HepG2 (cell line): Measurements from ENCODE around the gene ST3GAL4. TPM values are rescaled to one million over a fixed set of nuclear protein-coding genes. Genes with fewer than 3 reads are reported as not detected.

Experiments used
- ATAC-seq: fragments of 200-7000 bp; cut with Tn5 transposase; 3 replicates; pipeline ENCODE4 v1.9.1; 2020; ENCODE audit warnings: mild to moderate bottlenecking, moderate library complexity
- BruUV-seq: library from RNA; stranded (reverse); fragments of 400-500 nt; replicated peaks from 2 replicates; lab custom pipeline; 2021; lab: Mats Ljungman, UMichigan
- CTCF ChIA-PET: fragments of 300-600 bp; formaldehyde crosslinking; extraction: SDS; loops from one replicate; lab custom pipeline; 2021; ENCODE audit warnings: low total read pairs, inconsistent platforms, low intra/inter-chr PET ratio; lab: Yijun Ruan, JAX
- POLR2A ChIA-PET: fragments of 350-600 bp; sonication (Branson Sonifier 250); formaldehyde crosslinking; loops from one replicate; lab custom pipeline; 2020; ENCODE audit warnings: antibody characterized with exemption, inconsistent platforms; lab: Yijun Ruan, JAX
- DNase-seq: peaks from one replicate; pipeline ENCODE4 v3.0.0-alpha.2; 2015; ENCODE audit warnings: low spot score
- FAIRE-seq: peaks from 3 replicates; lab custom pipeline; 2011; peaks lifted over from hg19 to GRCh38; lab: Jason Lieb, UNC
- H2AFZ ChIP-seq: one replicate; pipeline ENCODE4 v1.6.1; 2011; ENCODE audit warnings: low read length, inconsistent platforms
- H3K27ac ChIP-seq: fragments of 300-600 bp; 3 replicates; pipeline ENCODE4 v1.8.0; 2011; ENCODE audit warnings: mixed run types, mild to moderate bottlenecking, mixed read lengths, low read length, inconsistent platforms; ENCODE audit not compliant: insufficient read depth; ENCODE audit errors: extremely low read length
- H3K27me3 ChIP-seq, 2 experiments: fragments of 200-600 bp in 1 of 2; 2 replicates in 1 of 2; 3 replicates in 1 of 2; pipeline versions ENCODE4 v1.6.0 to v1.8.0; 2011; ENCODE audit warnings: low read length in 2 of 2, mild to moderate bottlenecking in 2 of 2, moderate library complexity in 2 of 2, inconsistent platforms in 1 of 2; ENCODE audit not compliant: insufficient read depth in 2 of 2, control insufficient read depth in 1 of 2
- H3K36me3 ChIP-seq, 2 experiments: fragments of 200-600 bp in 1 of 2; replicated peaks in 1 of 2; 2 replicates in 1 of 2; 3 replicates in 1 of 2; pipeline versions ENCODE4 v1.5.1 to v1.8.0; 2011; ENCODE audit warnings: low read length in 2 of 2, inconsistent platforms in 1 of 2; ENCODE audit not compliant: insufficient read depth in 2 of 2, control insufficient read depth in 1 of 2
- H3K4me1 ChIP-seq: 2 replicates; pipeline ENCODE4 v1.5.1; 2012; ENCODE audit warnings: low read length, inconsistent platforms; ENCODE audit not compliant: insufficient read depth
- H3K4me2 ChIP-seq: 2 replicates; pipeline ENCODE4 v1.6.0; 2011; ENCODE audit warnings: low read depth, low read length, inconsistent platforms
- H3K4me3 ChIP-seq, 3 experiments: fragments of 200-600 bp in 1 of 3; sonication (generic), shearing (Covaris generic) in 1 of 3; replicated peaks in 1 of 3; 2 replicates each; pipeline ENCODE4 v1.5.1; 2011 to 2016; ENCODE audit warnings: low read length in 3 of 3, inconsistent platforms in 2 of 3, low read depth in 2 of 3, mild to moderate bottlenecking in 2 of 3, control low read depth in 1 of 3, mixed read lengths in 1 of 3; ENCODE audit not compliant: insufficient read depth in 1 of 3
- H3K79me2 ChIP-seq: one replicate; pipeline ENCODE4 v1.6.1; 2011; ENCODE audit warnings: low read length, inconsistent platforms; ENCODE audit not compliant: insufficient read depth
- H3K9ac ChIP-seq: 2 replicates; pipeline ENCODE4 v1.6.0; 2011; ENCODE audit warnings: mild to moderate bottlenecking, low read depth, low read length, inconsistent platforms; ENCODE audit not compliant: insufficient read depth
- H3K9me3 ChIP-seq: 2 replicates; pipeline ENCODE4 v1.5.1; 2012; ENCODE audit warnings: mild to moderate bottlenecking, low read length
- H4K20me1 ChIP-seq: 2 replicates; pipeline ENCODE4 v1.6.0; 2011; ENCODE audit warnings: inconsistent platforms, mild to moderate bottlenecking, low read length, moderate library complexity; ENCODE audit not compliant: insufficient read depth
- AGO1 ChIP-seq: fragments of 200-400 bp; formaldehyde crosslinking; IDR thresholded peaks from 2 replicates; pipeline ENCODE4 v1.6.1; 2017; ENCODE audit warnings: mild to moderate bottlenecking, low read depth, low read length, moderate library complexity; ENCODE audit not compliant: poor library complexity, severe bottlenecking
- FOXA1 ChIP-seq, 2 experiments: fragments of 450-650 bp in 1 of 2; sonication (generic) in 1 of 2; formaldehyde crosslinking in 1 of 2; IDR thresholded peaks; 2 replicates each; pipeline versions ENCODE4 v1.4.0 to v1.6.1; 2016 to 2020; ENCODE audit warnings: missing genetic modification reagents in 1 of 2
- GZF1 ChIP-seq: sonication (generic); formaldehyde crosslinking; IDR thresholded peaks from 2 replicates; pipeline ENCODE4 v1.5.1; 2020; ENCODE audit warnings: mild to moderate bottlenecking, missing genetic modification reagents
- KMT2A ChIP-seq: sonication (generic); formaldehyde crosslinking; IDR thresholded peaks from 2 replicates; pipeline ENCODE4 v1.4.0; 2020; ENCODE audit warnings: missing genetic modification reagents
- PHF8 ChIP-seq: sonication (generic); formaldehyde crosslinking; IDR thresholded peaks from 2 replicates; pipeline ENCODE4 v1.5.0; 2020; ENCODE audit warnings: missing genetic modification reagents
- SP5 ChIP-seq: IDR thresholded peaks from 2 replicates; pipeline ENCODE4 v1.6.1; 2016; ENCODE audit warnings: low read depth, borderline replicate concordance
- TBL1XR1 ChIP-seq: fragments of 150-350 bp; IDR thresholded peaks from 2 replicates; pipeline ENCODE4 v1.6.1; 2014; ENCODE audit warnings: borderline replicate concordance, low read length; ENCODE audit not compliant: partially characterized antibody
- ZKSCAN5 ChIP-seq: sonication (generic); formaldehyde crosslinking; IDR thresholded peaks from 2 replicates; pipeline ENCODE4 v1.5.1; 2020; ENCODE audit warnings: mild to moderate bottlenecking, missing genetic modification reagents
- ZNF7 ChIP-seq: IDR thresholded peaks from 2 replicates; pipeline ENCODE4 v1.6.1; 2016; ENCODE audit warnings: missing biosample characterization, missing genetic modification reagents
- ZNF709 ChIP-seq: sonication (generic); formaldehyde crosslinking; IDR thresholded peaks from 2 replicates; pipeline ENCODE4 v1.5.0; 2020; ENCODE audit warnings: mild to moderate bottlenecking, missing genetic modification reagents
- ZNF883 ChIP-seq: sonication (generic); formaldehyde crosslinking; IDR thresholded peaks from 2 replicates; pipeline ENCODE4 v1.5.1; 2020; ENCODE audit warnings: mild to moderate bottlenecking, missing genetic modification reagents; ENCODE audit errors: not compliant biosample characterization
- WGBS: methylation state at CpG from one replicate; pipeline ENCODE4 v1.1.6; 2017; ENCODE audit warnings: low lambda C conversion rate; 5-methylcytosine and 5-hydroxymethylcytosine counted together
- in situ Hi-C: cut with HindIII; loops from 2 replicates; pipeline ENCODE4 v1.10.0; 2017; ENCODE audit warnings: low pct_unique_long_range_greater_than_20kb; ENCODE audit not compliant: extremely low pct_ligation_motif_present
- intact Hi-C: fragments of 100-400 bp; cut with micrococcal nuclease; formaldehyde crosslinking; loops from one replicate; pipeline ENCODE4 v1.10.0; 2022; ENCODE audit not compliant: unreplicated experiment
- polyA plus RNA-seq, 8 experiments: library from polyadenylated mRNA; depleted of rRNA in 3 of 8; stranded (reverse) in 7 of 8; unstranded in 1 of 8; fragments of >200 nt; fragmentation: Illumina TruSeq in 4 of 8; extraction: Trizol in 4 of 8; gene quantifications; 2 replicates each; pipeline versions ENCODE4 v1.2.1 to v1.2.3, GENCODE V29; 2011 to 2016; ENCODE audit warnings: low read depth in 4 of 8, missing spikeins in 1 of 8, mixed read lengths in 1 of 8; ENCODE audit not compliant: insufficient read depth in 1 of 8
- total RNA-seq, 5 experiments: library from RNA; depleted of rRNA; stranded (reverse); fragments of >200 nt; fragmentation: Illumina TruSeq; extraction: Trizol; gene quantifications; 2 replicates each; pipeline ENCODE4 v1.2.3, GENCODE V29; 2016; ENCODE audit warnings: low read depth in 1 of 5
- TF ChIP-seq, protein P1 (sequence below): sonication (generic); formaldehyde crosslinking; IDR thresholded peaks from 2 replicates; pipeline ENCODE4 v1.8.0; 2022; ENCODE audit warnings: low read depth, missing genetic modification reagents
- TF ChIP-seq, protein P2 (sequence below): sonication (generic); formaldehyde crosslinking; IDR thresholded peaks from 2 replicates; pipeline ENCODE4 v1.4.0; 2020; ENCODE audit warnings: mild to moderate bottlenecking, missing genetic modification reagents
- TF ChIP-seq, protein P3 (sequence below), 2 experiments: fragments of 450-650 bp in 1 of 2; sonication (generic) in 1 of 2; formaldehyde crosslinking; IDR thresholded peaks; 2 replicates each; pipeline versions ENCODE4 v1.5.0 to v1.8.0; 2020 to 2022; ENCODE audit warnings: mild to moderate bottlenecking in 1 of 2, missing genetic modification reagents in 1 of 2
- TF ChIP-seq, protein P4 (sequence below): sonication (generic); formaldehyde crosslinking; IDR thresholded peaks from 2 replicates; pipeline ENCODE4 v1.4.0; 2020; ENCODE audit warnings: mild to moderate bottlenecking, low read depth, missing genetic modification reagents
- TF ChIP-seq, protein P5 (sequence below): sonication (generic); formaldehyde crosslinking; IDR thresholded peaks from 2 replicates; pipeline ENCODE4 v1.4.0; 2020; ENCODE audit warnings: mild to moderate bottlenecking, missing genetic modification reagents

The ST3GAL4 gene
- total and polyA plus RNA-seq, 2 of the 13 experiments (the other 11 are each of a cell fraction or from before 2014, with no cell fraction given) = 9.1 to 13.3 TPM

DNA sequence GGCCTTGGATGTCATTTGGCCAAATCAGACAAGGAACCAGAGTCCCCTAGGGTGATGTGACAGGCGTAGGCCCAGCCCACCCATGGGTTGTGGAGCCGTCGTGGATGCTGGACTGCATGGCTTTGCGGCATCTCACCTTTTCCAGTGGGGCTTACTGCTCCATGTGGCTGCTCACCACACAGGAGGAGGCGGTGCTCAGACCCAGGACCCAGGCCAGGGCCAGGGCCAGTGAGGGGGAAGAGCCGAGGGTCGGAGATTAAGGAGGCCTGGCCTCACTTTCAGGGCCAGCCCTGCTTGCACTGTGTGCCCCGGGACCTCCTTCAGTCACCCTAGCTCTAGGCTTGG lies 105.6 kb downstream of the ST3GAL4 start:
- H3K36me3 ChIP-seq = no peaks in the 10 kb centered on the region
- no peaks in the 10 kb centered on the region for H3K79me2 ChIP-seq
- BruUV-seq = no TSS peak
- ChIA-PET CTCF (no interaction called here), POLR2A (no interaction called here)
- H3K27ac ChIP-seq = no peak overlapping the region
- in situ Hi-C loops = no loop called here
- WGBS = no CpG with 5 or more reads among the region's 8 CpGs
- no peak for FAIRE-seq
- H3K4me1 ChIP-seq = no peaks in the 10 kb centered on the region
- peaks cover 12 to 87% of the 10 kb centered on the region in 2 experiments; a peak in 4 of 5 replicates for H3K27me3 ChIP-seq
- no peak overlapping the region for H3K4me3 ChIP-seq
- H2AFZ ChIP-seq = no peak overlapping the region
- intact Hi-C loops = no loop called here
- no peak overlapping the region for H3K4me2 ChIP-seq
- H3K9me3 ChIP-seq = no peaks in the 10 kb centered on the region
- no peaks in the 10 kb centered on the region for H4K20me1 ChIP-seq
- DNase-seq = no peak
- no peak; the same call in 2 of the 3 replicates for ATAC-seq
- H3K9ac ChIP-seq = no peak overlapping the region
- TF ChIP-seq ZNF7 (CRISPR knock-in tag) = no peak
- no peak for TF ChIP-seq TBL1XR1
- no peak for TF ChIP-seq AGO1
- TF ChIP-seq KMT2A (CRISPR knock-in tag) = no peak
- TF ChIP-seq SP5 (CRISPR knock-in tag) = no peak
- TF ChIP-seq FOXA1 (IDR thresholded peaks at IDR 0.05) = no peak
- TF ChIP-seq FOXA1 (CRISPR knock-in tag; IDR thresholded peaks at IDR 0.05) = no peak
- TF ChIP-seq ZNF883 (CRISPR knock-in tag) = no peak
- TF ChIP-seq, protein P1, sequence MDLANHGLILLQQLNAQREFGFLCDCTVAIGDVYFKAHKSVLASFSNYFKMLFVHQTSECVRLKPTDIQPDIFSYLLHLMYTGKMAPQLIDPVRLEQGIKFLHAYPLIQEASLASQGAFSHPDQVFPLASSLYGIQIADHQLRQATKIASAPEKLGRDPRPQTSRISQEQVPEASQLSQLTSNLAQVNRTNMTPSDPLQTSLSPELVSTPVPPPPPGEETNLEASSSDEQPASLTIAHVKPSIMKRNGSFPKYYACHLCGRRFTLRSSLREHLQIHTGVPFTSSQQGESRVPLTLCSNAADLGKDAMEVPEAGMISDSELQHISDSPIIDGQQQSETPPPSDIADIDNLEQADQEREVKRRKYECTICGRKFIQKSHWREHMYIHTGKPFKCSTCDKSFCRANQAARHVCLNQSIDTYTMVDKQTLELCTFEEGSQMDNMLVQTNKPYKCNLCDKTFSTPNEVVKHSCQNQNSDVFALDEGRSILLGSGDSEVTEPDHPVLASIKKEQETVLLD = no peak
- no peak for TF ChIP-seq ZNF709 (CRISPR knock-in tag)
- no peak for TF ChIP-seq ZKSCAN5
- TF ChIP-seq, protein P2, sequence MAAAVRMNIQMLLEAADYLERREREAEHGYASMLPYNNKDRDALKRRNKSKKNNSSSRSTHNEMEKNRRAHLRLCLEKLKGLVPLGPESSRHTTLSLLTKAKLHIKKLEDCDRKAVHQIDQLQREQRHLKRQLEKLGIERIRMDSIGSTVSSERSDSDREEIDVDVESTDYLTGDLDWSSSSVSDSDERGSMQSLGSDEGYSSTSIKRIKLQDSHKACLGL = no peak
- TF ChIP-seq PHF8 (CRISPR knock-in tag) = no peak
- TF ChIP-seq, protein P3, sequence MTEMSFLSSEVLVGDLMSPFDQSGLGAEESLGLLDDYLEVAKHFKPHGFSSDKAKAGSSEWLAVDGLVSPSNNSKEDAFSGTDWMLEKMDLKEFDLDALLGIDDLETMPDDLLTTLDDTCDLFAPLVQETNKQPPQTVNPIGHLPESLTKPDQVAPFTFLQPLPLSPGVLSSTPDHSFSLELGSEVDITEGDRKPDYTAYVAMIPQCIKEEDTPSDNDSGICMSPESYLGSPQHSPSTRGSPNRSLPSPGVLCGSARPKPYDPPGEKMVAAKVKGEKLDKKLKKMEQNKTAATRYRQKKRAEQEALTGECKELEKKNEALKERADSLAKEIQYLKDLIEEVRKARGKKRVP (CRISPR knock-in tag; IDR thresholded peaks at IDR 0.05) = no peak
- TF ChIP-seq GZF1 (CRISPR knock-in tag) = no peak
- TF ChIP-seq, protein P4, sequence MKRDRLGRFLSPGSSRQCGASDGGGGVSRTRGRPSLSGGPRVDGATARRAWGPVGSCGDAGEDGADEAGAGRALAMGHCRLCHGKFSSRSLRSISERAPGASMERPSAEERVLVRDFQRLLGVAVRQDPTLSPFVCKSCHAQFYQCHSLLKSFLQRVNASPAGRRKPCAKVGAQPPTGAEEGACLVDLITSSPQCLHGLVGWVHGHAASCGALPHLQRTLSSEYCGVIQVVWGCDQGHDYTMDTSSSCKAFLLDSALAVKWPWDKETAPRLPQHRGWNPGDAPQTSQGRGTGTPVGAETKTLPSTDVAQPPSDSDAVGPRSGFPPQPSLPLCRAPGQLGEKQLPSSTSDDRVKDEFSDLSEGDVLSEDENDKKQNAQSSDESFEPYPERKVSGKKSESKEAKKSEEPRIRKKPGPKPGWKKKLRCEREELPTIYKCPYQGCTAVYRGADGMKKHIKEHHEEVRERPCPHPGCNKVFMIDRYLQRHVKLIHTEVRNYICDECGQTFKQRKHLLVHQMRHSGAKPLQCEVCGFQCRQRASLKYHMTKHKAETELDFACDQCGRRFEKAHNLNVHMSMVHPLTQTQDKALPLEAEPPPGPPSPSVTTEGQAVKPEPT = no peak
- TF ChIP-seq, protein P5, sequence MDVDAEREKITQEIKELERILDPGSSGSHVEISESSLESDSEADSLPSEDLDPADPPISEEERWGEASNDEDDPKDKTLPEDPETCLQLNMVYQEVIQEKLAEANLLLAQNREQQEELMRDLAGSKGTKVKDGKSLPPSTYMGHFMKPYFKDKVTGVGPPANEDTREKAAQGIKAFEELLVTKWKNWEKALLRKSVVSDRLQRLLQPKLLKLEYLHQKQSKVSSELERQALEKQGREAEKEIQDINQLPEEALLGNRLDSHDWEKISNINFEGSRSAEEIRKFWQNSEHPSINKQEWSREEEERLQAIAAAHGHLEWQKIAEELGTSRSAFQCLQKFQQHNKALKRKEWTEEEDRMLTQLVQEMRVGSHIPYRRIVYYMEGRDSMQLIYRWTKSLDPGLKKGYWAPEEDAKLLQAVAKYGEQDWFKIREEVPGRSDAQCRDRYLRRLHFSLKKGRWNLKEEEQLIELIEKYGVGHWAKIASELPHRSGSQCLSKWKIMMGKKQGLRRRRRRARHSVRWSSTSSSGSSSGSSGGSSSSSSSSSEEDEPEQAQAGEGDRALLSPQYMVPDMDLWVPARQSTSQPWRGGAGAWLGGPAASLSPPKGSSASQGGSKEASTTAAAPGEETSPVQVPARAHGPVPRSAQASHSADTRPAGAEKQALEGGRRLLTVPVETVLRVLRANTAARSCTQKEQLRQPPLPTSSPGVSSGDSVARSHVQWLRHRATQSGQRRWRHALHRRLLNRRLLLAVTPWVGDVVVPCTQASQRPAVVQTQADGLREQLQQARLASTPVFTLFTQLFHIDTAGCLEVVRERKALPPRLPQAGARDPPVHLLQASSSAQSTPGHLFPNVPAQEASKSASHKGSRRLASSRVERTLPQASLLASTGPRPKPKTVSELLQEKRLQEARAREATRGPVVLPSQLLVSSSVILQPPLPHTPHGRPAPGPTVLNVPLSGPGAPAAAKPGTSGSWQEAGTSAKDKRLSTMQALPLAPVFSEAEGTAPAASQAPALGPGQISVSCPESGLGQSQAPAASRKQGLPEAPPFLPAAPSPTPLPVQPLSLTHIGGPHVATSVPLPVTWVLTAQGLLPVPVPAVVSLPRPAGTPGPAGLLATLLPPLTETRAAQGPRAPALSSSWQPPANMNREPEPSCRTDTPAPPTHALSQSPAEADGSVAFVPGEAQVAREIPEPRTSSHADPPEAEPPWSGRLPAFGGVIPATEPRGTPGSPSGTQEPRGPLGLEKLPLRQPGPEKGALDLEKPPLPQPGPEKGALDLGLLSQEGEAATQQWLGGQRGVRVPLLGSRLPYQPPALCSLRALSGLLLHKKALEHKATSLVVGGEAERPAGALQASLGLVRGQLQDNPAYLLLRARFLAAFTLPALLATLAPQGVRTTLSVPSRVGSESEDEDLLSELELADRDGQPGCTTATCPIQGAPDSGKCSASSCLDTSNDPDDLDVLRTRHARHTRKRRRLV (CRISPR knock-in tag) = no peak
